SK-N-SH treated with all-trans-retinoic acid at 6 μM for 48 hours (cell line): ENCODE data around the gene CFAP100.

Experiments used
- ARNTL ChIP-seq: fragments of 450-650 bp; formaldehyde crosslinking; IDR thresholded peaks from 2 replicates; pipeline ENCODE4 v1.5.0; 2020; ENCODE audit warnings: low read depth, mild to moderate bottlenecking, moderate library complexity, borderline replicate concordance
- CSDC2 ChIP-seq: fragments of 250-450 bp; sonication (Bioruptor Pico); IDR thresholded peaks from 2 replicates; pipeline ENCODE4 v1.5.0; 2020; ENCODE audit warnings: mild to moderate bottlenecking, moderate library complexity
- GLIS3 ChIP-seq: fragments of 250-450 bp; sonication (Bioruptor Pico); IDR thresholded peaks from 2 replicates; pipeline ENCODE4 v1.5.0; 2020; ENCODE audit warnings: mild to moderate bottlenecking, moderate library complexity
- ISL1 ChIP-seq: fragments of 250-450 bp; sonication (Bioruptor Pico); IDR thresholded peaks from 2 replicates; pipeline ENCODE4 v2.1.2; 2022; ENCODE audit warnings: mild to moderate bottlenecking, moderate library complexity
- PPARA ChIP-seq: fragments of 250-450 bp; sonication (Bioruptor Pico); IDR thresholded peaks from 2 replicates; pipeline ENCODE4 v1.5.0; 2020; ENCODE audit warnings: mild to moderate bottlenecking, borderline replicate concordance
- RARB ChIP-seq: fragments of 250-450 bp; sonication (Bioruptor Pico); IDR thresholded peaks from 2 replicates; pipeline ENCODE4 v1.8.0; 2021; ENCODE audit warnings: mild to moderate bottlenecking, moderate library complexity
- SNAI2 ChIP-seq: fragments of 250-450 bp; sonication (Bioruptor Pico); IDR thresholded peaks from 2 replicates; pipeline ENCODE4 v1.5.0; 2020; ENCODE audit warnings: mild to moderate bottlenecking, moderate library complexity
- TCF4 ChIP-seq: fragments of 250-450 bp; sonication (Bioruptor Pico); IDR thresholded peaks from 2 replicates; pipeline ENCODE4 v1.8.0; 2021; ENCODE audit warnings: mild to moderate bottlenecking, moderate library complexity, borderline replicate concordance
- ZFP3 ChIP-seq: fragments of 250-450 bp; sonication (Bioruptor Pico); IDR thresholded peaks from 2 replicates; pipeline ENCODE4 v1.5.0; 2020; ENCODE audit warnings: mild to moderate bottlenecking, moderate library complexity
- ZNF565 ChIP-seq: fragments of 450-650 bp; formaldehyde crosslinking; conservative IDR thresholded peaks from 2 replicates; pipeline ENCODE4 v1.5.0; 2020; ENCODE audit warnings: low read depth, mild to moderate bottlenecking, moderate library complexity
- TF ChIP-seq, protein P1 (sequence below): fragments of 250-450 bp; sonication (Bioruptor Pico); IDR thresholded peaks from 2 replicates; pipeline ENCODE4 v1.8.0; 2021; ENCODE audit warnings: low read depth, mild to moderate bottlenecking, moderate library complexity, borderline replicate concordance
- TF ChIP-seq, protein P2 (sequence below): fragments of 250-450 bp; sonication (Bioruptor Pico); IDR thresholded peaks from 2 replicates; pipeline ENCODE4 v1.8.0; 2020; ENCODE audit warnings: mild to moderate bottlenecking, moderate library complexity, borderline replicate concordance
- TF ChIP-seq, protein P3 (sequence below): fragments of 250-450 bp; sonication (Bioruptor Pico); IDR thresholded peaks from 2 replicates; pipeline ENCODE4 v1.5.1; 2020; ENCODE audit warnings: low read depth, mild to moderate bottlenecking, moderate library complexity
- TF ChIP-seq, protein P4 (sequence below): fragments of 250-450 bp; sonication (Bioruptor Pico); IDR thresholded peaks from 2 replicates; pipeline ENCODE4 v1.5.1; 2021; ENCODE audit warnings: mild to moderate bottlenecking, moderate library complexity

DNA sequence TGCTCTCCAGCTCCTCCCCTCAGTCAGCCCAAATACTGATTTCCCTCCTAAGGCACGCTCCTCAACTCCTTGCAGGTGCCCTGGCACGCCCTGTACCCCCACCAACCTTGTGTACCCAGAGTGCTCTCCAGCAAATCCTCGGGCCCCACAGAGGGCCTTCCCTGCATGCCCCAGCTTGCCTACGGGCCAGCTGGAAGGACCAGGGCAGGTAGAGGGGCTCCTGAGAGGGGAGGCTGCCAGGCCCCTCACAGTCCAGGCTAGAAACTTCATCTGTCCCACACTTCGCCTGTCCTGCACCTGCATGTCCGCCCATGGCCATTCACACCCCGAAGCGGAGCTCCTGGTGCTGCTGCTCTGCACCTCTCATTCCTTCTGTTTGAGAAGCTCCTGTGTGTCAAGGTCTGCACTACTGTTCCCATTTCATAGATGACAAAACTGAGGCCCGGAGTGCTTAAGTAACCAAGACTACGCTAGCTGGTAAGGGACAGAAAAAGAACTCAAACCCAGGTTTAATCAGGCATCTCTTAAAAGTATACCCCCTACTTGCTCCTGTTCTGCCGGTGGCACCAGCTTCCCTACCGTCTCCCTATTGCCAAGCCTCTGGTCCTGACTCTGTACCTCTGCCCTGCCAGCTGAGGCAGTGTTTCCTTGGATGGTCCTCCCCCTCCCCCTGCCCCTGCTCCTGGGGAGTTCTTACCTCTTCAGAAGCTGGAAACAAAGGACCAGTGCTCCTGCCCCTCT, 45.4 kb downstream of the CFAP100 start:
- no peak for TF ChIP-seq ARNTL (CRISPR knock-in tag)
- no peak for TF ChIP-seq RARB (CRISPR knock-in tag)
- TF ChIP-seq ISL1 (CRISPR knock-in tag): no peak
- no peak for TF ChIP-seq GLIS3
- TF ChIP-seq, protein P1, sequence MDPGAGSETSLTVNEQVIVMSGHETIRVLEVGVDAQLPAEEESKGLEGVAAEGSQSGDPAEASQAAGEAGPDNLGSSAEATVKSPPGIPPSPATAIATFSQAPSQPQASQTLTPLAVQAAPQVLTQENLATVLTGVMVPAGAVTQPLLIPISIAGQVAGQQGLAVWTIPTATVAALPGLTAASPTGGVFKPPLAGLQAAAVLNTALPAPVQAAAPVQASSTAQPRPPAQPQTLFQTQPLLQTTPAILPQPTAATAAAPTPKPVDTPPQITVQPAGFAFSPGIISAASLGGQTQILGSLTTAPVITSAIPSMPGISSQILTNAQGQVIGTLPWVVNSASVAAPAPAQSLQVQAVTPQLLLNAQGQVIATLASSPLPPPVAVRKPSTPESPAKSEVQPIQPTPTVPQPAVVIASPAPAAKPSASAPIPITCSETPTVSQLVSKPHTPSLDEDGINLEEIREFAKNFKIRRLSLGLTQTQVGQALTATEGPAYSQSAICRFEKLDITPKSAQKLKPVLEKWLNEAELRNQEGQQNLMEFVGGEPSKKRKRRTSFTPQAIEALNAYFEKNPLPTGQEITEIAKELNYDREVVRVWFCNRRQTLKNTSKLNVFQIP (CRISPR knock-in tag): no peak
- TF ChIP-seq SNAI2 (CRISPR knock-in tag): no peak
- TF ChIP-seq, protein P2, sequence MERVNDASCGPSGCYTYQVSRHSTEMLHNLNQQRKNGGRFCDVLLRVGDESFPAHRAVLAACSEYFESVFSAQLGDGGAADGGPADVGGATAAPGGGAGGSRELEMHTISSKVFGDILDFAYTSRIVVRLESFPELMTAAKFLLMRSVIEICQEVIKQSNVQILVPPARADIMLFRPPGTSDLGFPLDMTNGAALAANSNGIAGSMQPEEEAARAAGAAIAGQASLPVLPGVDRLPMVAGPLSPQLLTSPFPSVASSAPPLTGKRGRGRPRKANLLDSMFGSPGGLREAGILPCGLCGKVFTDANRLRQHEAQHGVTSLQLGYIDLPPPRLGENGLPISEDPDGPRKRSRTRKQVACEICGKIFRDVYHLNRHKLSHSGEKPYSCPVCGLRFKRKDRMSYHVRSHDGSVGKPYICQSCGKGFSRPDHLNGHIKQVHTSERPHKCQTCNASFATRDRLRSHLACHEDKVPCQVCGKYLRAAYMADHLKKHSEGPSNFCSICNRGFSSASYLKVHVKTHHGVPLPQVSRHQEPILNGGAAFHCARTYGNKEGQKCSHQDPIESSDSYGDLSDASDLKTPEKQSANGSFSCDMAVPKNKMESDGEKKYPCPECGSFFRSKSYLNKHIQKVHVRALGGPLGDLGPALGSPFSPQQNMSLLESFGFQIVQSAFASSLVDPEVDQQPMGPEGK: no peak
- TF ChIP-seq, protein P3, sequence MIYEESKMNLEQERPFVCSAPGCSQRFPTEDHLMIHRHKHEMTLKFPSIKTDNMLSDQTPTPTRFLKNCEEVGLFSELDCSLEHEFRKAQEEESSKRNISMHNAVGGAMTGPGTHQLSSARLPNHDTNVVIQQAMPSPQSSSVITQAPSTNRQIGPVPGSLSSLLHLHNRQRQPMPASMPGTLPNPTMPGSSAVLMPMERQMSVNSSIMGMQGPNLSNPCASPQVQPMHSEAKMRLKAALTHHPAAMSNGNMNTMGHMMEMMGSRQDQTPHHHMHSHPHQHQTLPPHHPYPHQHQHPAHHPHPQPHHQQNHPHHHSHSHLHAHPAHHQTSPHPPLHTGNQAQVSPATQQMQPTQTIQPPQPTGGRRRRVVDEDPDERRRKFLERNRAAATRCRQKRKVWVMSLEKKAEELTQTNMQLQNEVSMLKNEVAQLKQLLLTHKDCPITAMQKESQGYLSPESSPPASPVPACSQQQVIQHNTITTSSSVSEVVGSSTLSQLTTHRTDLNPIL (CRISPR knock-in tag): no peak
- TF ChIP-seq ZFP3 (CRISPR knock-in tag): no peak
- TF ChIP-seq ZNF565 (CRISPR knock-in tag): no peak
- TF ChIP-seq CSDC2: no peak
- no peak for TF ChIP-seq PPARA (CRISPR knock-in tag)
- TF ChIP-seq, protein P4, sequence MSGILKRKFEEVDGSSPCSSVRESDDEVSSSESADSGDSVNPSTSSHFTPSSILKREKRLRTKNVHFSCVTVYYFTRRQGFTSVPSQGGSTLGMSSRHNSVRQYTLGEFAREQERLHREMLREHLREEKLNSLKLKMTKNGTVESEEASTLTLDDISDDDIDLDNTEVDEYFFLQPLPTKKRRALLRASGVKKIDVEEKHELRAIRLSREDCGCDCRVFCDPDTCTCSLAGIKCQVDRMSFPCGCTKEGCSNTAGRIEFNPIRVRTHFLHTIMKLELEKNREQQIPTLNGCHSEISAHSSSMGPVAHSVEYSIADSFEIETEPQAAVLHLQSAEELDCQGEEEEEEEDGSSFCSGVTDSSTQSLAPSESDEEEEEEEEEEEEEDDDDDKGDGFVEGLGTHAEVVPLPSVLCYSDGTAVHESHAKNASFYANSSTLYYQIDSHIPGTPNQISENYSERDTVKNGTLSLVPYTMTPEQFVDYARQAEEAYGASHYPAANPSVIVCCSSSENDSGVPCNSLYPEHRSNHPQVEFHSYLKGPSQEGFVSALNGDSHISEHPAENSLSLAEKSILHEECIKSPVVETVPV (CRISPR knock-in tag): no peak
- no peak for TF ChIP-seq TCF4 (CRISPR knock-in tag)
